Cortex of kidney (tissue), 1 donor: Measurements from ENCODE around the gene JPH3.

ENCODE experiments used
- DNase-seq: peaks from one replicate; lab custom pipeline; 2025; lab: John Stamatoyannopoulos, UW

The JPH3 gene

GRCh38 chr16:87602001-87602775 lies at the start of gene JPH3:
Gene JPH3 (plus strand): TSS chr16:87602508. CDS start chr16:87603147, 639 bp downstream.
- no peak for DNase-seq

DNA sequence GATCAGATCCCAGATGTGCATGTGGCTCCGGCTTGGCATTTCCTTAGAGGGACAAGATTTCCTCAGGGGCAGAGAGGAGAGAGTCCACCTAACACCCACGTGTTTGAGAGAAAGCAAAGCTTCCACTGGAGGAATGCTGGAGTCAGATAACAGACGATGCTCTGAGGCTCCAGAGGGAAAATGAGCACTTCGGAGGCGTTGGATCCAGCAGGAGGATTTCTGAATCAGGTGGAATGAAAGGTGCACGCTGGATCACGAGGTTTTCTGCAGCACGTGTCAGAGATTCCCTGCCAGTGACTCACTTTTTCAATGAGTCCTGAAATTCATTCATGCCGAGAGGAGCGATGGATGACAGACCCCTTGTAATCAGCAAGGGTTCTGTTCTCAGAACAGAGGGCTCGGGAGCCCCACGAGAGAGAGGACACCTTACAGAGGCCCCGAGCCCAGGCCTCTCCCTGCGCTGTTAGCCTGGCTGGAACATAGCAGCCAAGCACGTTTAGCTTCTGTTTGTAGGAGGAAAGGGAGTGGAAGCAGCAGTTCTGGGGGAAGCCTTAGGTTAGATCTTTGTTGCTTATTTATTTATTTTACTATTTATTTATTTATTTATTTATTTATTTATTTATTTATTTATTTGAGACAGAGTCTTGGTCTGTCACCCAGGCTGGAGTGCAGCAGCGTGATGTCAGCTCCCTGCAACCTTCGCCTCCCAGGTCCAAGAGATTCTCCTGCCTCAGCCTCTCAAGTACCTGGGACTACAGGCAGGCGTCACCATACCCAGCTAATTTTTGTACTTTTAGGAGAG lies 49.3 kb upstream of the JPH3 start:
- DNase-seq, result no peak

DNA sequence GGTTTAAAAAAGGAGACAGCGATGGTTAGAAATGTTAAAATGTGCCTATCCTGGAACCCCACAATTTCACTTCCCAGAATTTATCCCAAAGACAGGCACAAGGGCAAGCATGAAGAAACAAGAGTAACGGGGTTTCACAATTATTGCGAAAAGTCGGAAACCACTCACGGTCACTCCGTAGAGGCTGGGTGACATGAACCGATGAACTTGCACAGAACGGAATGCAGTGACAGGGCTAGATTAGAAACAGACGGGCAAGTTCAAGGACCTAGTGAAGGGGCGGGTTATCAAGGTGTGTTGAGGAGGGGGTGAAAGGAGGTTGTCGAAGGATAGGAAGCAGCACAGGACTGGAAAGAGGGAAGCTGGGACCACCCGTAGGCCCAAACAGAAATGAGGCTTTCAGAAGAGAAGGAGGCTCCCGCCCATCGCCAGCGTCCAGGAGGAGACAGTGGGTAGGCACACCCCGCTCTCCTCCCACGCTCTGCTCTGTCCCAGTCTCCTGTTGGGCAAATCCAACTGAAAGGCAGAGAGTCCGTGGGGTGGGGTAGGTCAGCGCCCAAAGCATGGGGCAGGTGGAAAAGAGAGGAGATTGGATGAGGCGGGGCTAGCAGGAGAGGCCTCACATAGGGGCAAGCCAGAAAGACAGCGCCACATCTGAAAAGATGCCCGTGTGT lies 47.4 kb upstream of the JPH3 start:
- DNase-seq, result no peak

DNA sequence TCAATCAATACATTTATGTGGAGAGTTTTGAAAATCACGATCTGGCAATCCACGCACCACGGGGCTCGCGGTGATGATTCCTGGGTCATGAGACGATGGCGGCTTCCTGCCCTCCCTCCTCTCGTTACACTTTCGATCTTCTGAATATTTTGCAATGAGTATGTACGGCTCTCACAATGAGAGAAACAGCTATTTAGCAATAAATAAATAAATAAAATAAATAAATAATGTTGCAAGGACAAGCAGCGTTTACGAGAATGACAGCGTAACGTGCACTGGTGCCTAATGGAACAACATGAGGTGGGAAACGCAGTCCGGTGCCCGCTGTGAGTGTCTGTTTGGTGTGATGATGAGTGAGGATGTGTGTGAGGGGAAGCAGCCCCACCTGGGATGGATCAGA lies 46.7 kb upstream of the JPH3 start:
- no peak for DNase-seq

DNA sequence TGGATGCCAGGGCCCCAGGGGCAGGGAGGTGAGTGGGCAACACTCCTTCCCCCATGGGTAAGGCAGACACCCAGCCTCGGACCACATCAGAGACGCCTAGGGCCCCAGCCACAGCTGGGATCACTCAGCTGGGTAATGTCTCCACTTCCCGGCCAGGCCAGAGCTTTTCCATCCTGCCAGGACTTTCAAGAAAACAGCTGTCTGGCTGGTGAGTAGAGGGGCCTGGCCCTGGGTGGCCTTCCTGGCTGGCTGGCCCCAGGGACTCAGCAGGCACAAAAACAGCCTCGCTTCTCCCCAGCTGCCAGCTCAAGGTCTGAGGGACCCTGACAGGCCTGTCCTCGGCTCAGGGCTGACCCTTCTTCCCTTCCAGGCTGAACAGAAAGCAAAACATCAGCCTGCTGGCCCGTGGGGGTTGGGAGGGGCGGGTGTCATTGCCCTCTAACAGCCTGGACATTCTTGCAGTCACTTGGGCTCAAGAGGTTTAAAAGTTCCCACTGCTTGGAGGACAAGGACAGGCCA lies 45.3 kb upstream of the JPH3 start:
- no peak for DNase-seq

GRCh38 chr16:87558682-87559081 lies 43.6 kb upstream of the JPH3 start:
- no peak for DNase-seq

DNA sequence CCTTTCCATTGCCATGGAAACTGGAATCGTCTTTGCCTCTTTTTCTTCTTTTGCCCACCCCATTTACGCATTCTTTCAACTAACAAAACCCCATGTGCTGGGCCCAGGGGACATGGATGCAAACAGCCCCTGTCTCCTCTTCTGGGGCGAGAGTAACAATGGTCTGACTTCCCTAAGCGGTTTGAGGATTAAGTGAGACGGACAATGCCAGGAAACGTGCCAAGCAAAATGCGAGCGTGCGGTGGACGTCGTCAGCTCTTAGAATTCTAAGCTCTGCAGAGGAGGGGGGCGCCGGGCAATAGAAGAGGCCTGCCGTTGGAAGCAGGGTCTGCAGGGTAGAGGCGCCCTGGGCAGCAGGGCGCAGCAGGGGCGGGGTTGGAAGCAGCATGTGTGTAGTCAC lies 42.4 kb upstream of the JPH3 start:
- no peak for DNase-seq

- no peak for DNase-seq
Observed at GRCh38 chr16:87560428-87561199, 41.7 kb upstream of the JPH3 start.

DNA sequence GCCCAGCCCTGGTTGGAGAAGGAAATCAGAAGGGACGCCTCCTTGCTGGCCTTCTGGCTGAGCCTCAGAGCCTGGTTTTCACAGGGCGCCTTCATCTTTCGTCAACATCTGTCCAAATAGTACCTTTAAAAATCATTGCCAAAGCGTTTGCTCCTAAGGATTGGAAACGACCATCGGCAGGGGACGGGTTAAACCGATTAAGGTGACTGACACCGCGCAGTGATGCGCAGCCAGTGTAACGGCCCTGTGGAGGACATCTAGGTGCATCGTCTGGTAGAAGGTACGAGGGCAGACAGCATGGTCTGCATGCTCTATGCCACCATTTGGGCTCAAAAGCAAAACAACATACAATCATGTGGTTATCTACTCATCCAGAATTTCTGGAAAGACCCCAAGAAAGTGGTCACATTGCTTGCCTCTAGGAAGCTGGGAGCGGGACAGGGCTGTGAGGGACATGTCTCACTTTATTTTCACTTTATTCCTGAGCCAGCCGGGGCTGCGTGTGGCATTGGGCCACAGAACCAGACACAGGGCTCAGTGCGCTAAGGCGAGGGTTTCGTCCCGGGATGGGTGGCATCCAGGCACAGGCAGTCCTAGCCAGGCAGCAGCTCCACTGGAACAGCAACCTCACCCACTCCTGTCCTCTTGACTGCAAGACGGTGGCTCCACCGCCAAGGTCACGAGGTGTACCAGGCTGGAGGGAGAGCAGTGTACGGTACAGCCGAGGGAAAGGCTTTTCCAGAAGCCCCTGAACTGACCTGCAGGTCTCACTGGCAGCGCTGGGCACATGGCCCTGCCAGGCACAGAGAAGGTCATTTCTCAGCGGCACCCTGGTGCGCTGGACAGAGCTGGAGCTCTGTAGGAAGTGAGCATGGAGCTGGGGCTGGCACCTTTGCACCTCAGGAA lies 40.9 kb upstream of the JPH3 start:
- DNase-seq, result no peak

GRCh38 chr16:87562201-87562600 lies 40.1 kb upstream of the JPH3 start:
- DNase-seq, result no peak

GRCh38 chr16:87563022-87563421 lies 39.3 kb upstream of the JPH3 start:
- no peak for DNase-seq

GRCh38 chr16:87563714-87564523 lies 38.4 kb upstream of the JPH3 start:
- no peak for DNase-seq

DNA sequence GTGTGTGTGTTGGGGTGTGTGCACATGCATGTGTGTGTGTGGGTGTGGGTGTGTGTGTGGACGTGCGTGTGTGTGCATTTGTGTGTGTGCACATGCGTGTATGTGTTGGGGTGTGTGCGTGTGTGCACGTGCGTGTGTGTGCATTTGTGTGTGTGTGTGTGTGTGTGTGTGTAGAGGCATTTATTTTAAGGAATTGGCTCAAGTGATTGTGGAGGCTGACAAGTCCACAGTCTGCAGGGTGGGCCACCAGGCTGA lies 37.9 kb upstream of the JPH3 start:
- DNase-seq, result no peak

GRCh38 chr16:87569601-87570571 lies 32.4 kb upstream of the JPH3 start:
- DNase-seq, result no peak

- DNase-seq, result no peak
Observed at GRCh38 chr16:87570572-87570937, 31.8 kb upstream of the JPH3 start.

- no peak for DNase-seq
Observed at GRCh38 chr16:87570938-87571867, 31.1 kb upstream of the JPH3 start.

DNA sequence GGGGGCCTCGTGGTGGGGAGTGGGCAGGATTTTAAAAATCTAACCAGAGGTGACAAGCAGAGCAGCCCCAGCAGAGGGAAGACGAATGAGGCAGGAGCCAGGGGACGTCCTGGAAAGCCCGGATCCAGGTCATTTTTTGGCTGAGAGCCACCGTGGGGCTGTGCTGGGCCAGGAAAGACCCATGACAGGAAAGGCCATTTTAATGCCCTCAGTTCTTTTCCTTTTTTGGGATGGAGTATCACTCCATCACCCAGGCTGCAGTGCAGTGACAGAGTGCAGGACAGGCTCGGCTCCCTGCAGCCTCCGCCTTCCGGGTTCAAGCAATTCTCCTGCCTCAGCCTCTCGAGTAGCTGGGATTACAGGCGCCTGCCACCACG lies 30.5 kb upstream of the JPH3 start:
- no peak for DNase-seq

DNA sequence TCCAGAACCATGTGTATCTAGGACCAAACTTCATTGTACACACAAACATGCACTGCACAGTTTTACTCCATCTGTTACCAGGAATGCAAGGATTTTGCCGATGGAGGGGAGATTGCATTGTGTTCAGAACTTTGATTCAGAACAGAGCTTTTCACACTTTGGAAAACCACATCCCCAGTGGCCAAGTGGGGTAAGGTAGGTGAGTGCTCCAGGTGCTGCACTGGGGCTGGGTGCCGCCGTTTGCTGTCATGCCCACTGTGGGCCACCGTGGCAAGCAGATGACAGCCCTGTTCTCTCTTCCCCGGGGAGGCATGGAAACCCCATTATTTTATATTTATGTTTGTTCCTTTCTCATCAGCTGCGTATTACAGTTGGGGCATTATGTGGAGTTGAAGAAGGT lies 29.3 kb upstream of the JPH3 start:
- DNase-seq, result no peak
